Measurements from ENCODE around the gene ARIH2. TPM values are rescaled to one million over a fixed set of nuclear protein-coding genes. Genes with fewer than 3 reads are reported as not detected.
A peak's percentile ranks its signal among the peaks of the same experiment; 100 is the strongest.

The ARIH2 gene
- total RNA-seq, 2 donors from 2014 or later = 88.0 to 104 TPM

DNA sequence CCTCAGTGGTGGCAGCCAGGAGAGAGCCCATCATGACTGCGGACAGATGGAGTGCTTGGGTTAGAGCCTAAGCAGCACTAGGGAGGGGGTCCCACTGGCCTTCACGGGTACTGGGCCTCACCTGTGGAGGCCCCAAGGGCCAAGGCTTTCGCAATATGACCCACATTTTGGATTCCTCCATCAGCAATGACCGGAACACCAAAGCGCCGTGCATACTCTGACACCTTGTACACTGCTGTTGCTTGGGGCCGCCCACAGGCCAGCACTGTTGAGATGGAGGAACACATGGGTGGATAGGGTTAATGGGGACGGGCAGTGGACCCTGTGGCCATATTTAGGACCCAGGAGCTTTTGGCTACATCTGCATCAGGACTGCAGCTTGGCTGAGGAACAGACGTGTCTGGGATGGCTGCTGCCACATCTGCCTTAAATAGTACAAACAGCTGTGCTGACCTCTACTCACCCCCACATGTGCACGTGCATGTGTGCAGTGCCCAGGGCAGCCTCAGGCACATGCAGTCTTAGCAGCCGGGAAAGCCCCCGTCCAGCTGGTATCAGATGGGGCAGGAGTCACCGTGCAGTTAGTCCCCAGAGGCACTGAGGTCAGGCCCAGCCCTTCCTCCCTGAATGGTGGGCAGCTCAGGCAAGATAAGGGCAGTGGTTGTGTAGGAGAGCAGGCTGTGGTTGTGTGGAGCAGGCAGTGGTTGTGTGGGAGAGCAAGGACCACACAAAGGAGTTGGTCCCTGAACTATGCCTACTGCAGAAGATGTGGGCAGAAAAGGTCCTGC is 106.6 kb downstream of the ARIH2 start:
- no peak for ATAC-seq
- no peak for DNase-seq
- intact Hi-C loops (cut with DNase I) = no loop called here

DNA sequence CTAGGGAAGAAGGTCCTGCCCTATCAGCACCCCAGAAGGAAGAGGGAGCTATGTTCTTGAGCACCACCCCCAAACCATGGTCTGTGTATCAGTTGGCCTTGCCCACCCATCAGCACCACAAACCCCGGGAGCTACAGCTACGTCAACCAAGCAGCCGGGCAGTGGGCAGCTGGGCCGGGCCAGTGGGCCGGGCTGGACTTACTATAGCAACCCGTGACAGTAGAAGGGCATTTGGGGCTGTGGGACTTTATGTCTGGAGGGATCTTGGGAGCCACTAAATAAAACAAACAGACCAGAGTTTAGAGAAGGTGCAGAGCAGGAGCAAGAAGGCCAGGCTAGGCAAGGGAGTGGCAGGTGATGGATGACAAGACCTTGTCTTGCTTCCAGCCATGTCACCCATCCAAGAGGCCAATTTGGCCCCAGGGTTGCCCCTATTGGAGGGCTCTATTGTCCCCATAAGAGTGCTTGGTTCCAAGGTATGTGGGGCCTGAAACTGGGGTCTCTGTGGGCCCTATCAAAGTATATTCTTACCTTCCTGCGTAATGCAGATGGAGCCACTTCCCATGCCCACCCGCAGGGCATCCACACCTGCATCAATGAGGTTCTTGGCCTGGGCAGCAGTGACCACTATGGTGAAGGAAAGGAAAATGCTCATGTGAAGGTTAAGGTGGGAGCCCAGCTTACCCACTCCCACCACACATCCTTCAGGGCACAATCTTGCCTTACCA is 107.3 kb downstream of the ARIH2 start:
- intact Hi-C loops (cut with DNase I) = no loop called here
- no peak for DNase-seq
- no peak for ATAC-seq

DNA sequence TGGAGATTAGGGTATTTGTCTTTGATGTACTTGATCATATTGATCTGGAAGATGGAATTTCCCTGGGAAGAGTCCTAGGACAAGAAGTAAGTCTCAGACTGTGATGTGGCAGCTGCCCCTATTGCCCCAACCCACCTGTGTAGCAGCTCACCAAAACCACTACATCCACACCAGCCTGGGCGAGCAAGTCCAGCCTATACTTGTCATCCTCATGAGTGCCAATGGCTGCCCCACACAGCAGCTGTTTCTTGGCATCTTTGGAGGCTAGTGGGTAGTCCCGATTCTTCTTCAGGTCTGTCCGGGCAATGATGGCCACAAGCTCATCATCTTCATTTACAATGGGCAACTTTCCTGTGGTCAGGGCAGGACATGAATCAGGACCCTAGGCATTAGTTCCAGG is 107.9 kb downstream of the ARIH2 start:
- intact Hi-C loops (cut with DNase I) = no loop called here
- ATAC-seq (no peak), DNase-seq (no peak)

DNA sequence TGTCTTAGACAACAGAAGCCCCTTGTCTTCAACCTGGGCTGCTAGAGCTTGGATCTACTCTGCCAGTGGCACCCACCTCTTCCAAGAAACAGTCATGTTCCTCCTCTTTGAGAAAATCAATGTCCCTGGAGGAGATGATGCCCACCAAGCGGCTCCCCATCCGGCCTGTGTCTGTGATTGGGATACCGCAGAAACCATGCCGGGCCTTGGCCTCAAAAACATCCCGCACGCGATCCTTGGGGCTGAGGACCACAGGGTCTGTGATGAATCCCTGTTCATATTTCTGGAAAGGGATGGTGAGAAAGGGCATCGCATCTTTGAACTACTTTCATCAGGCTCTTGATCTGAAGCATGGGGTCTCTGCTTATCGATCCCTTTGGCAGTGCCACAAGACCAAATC is 109.0 kb downstream of the ARIH2 start:
- ATAC-seq = no peak
- no peak for DNase-seq
- intact Hi-C loops (cut with DNase I) = no loop called here

DNA sequence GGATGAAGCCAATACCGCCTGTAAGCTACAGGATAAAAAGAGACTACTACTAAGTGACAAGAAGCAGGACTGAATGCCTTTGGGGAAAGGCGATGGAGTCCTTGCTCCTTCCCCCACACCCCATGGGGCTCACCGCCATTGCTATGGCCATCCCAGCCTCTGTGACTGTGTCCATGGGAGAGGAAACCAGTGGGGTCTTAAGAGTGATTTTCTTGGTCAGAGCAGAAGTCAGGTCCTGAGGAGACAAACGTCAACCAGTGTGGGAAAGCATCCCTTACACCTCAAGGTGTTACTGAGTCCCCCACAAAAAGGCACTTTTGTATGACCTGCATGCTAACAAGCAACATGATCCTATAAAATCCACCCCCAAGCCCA is 109.6 kb downstream of the ARIH2 start:
- DNase-seq (no peak), ATAC-seq (no peak)
- intact Hi-C loops (cut with DNase I) = no loop called here

- DNase-seq (peak; percentile 95), ATAC-seq (peak; percentile 92 to 97)
- intact Hi-C loops (cut with DNase I) = no loop called here
Observed at GRCh38 chr3:49028673-49029562, 110.3 kb downstream of the ARIH2 start, which contains the start of gene IMPDH2. TSS of gene IMPDH2 (minus strand) at chr3:49029398. CDS start at chr3:49029350, 48 bp downstream.

- ATAC-seq (no peak), DNase-seq (no peak)
- intact Hi-C loops (cut with DNase I) = no loop called here
Observed at GRCh38 chr3:49029563-49029884, 110.9 kb downstream of the ARIH2 start.

GRCh38 chr3:49030321-49030720 is 111.7 kb downstream of the ARIH2 start:
- no peak for DNase-seq
- no peak for ATAC-seq
- intact Hi-C loops (cut with DNase I) = no loop called here

DNA sequence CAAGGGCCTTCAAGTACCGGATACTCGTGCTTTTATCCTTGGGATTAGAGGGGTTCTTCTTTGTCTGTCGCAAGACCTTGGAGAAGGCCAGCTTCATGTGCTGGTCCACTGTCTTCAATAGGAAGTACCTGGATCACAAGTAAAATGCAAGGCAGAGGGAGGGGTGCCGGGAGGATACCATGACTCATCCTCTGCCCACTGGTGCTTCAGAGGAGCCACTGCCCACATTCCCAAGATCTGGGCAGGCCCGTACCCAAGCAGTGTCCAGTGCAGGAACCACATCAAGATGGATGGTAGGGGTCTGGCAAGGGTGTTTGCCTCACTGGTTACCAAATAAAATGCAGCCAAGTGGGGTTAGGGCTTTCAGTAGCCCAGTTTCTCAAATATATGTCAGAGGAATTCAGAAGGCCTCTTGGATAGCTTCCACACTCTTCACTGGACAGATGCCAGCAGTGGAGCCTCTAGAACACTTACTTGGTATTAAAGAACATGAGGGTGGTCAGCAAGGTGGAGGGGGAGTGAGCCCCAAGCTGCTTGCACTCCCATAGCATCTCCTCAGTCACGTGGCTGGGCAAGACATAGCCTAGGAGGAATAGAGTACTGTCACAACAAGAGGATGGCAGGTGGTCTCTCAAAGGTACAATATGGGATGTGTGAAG is 114.1 kb downstream of the ARIH2 start:
- peak in 1 of 2 donors; percentile 5 for ATAC-seq
- intact Hi-C loops (cut with DNase I) = no loop called here
- DNase-seq = no peak

DNA sequence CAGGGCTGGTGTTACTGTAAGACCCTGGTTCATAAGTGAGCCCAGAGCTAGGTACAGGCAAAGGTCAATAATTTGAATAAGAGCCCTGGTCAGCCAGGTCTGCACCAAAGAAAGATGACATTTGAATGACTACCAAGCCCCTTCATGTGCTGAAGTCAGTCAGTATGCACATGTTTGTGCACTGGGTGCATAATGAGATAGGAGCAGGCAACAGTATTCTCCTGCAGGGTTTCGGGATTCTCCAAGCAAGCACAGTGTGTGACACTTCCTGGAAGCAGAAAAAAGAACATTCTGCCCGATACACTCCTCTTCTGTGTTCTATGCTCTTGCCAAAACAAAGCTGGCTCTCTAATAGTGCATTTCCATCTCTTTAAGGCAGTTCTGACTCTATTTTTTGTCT is 116.0 kb downstream of the ARIH2 start:
- ATAC-seq (no peak), DNase-seq (no peak)
- intact Hi-C loops (cut with DNase I) = no loop called here

- no peak for ATAC-seq
- no peak for DNase-seq
- intact Hi-C loops (cut with DNase I) = no loop called here
Observed at GRCh38 chr3:49035281-49035680, 116.6 kb downstream of the ARIH2 start.

Small RNA genes within 50 kb of the gene (microRNA-seq; reads per million reads assigned to microRNA genes)
- gene MIR191 (6,573 to 7,982 reads per million in 2 donors), gene MIR425 (1,107 to 1,639 reads per million in 2 donors)

Other genes with a start within 250 kb of the ARIH2 start
- 10 to 100 TPM; 19.4 to 27.8 TPM for gene NCKIPSD, start 232.9 kb upstream of the ARIH2 start, total RNA-seq
- gene IP6K2, start 201.6 kb upstream of the ARIH2 start, total RNA-seq = 10 to 100 TPM; 24.0 to 38.4 TPM
- gene PRKAR2A, start 71.0 kb upstream of the ARIH2 start, total RNA-seq = 10 to 100 TPM; 42.5 to 56.8 TPM
- gene SLC25A20, start 20.0 kb upstream of the ARIH2 start, total RNA-seq = 10 to 100 TPM; 53.4 to 55.6 TPM
- gene P4HTM, start 71.4 kb downstream of the ARIH2 start, total RNA-seq = 10 to 100 TPM; 32.8 to 33.9 TPM
- gene WDR6, start 88.5 kb downstream of the ARIH2 start, total RNA-seq = 10 to 100 TPM; 76.1 to 77.1 TPM
- gene DALRD3, start 99.7 kb downstream of the ARIH2 start, total RNA-seq = 10 to 100 TPM in 1 of 2 donors, 1 to 10 TPM in 1; 9.8 to 10.1 TPM
- gene NDUFAF3, start 103.3 kb downstream of the ARIH2 start, total RNA-seq = 100 to 1,000 TPM; 135 to 138 TPM
- 10 to 100 TPM; 60.2 to 71.3 TPM for gene IMPDH2, start 110.6 kb downstream of the ARIH2 start, total RNA-seq
- 10 to 100 TPM; 50.4 to 59.9 TPM for gene QRICH1, start 175.2 kb downstream of the ARIH2 start, total RNA-seq
- gene QARS1, start 185.9 kb downstream of the ARIH2 start, total RNA-seq = 100 to 1,000 TPM; 150 to 166 TPM
- gene USP19, start 202.0 kb downstream of the ARIH2 start, total RNA-seq = 10 to 100 TPM; 38.3 to 49.5 TPM
- 100 to 1,000 TPM; 629 to 714 TPM for gene LAMB2, start 214.2 kb downstream of the ARIH2 start, total RNA-seq
- gene CCDC71, start 247.5 kb downstream of the ARIH2 start, total RNA-seq = 10 to 100 TPM; 12.3 to 15.3 TPM